ENCODE measurements around the gene MRPL39. TPM values are rescaled to one million over a fixed set of nuclear protein-coding genes. Genes with fewer than 3 reads are reported as not detected.

Gene MRPL39
- polyA plus RNA-seq, 1 of the 3 experiments (the other 2 are of a cell fraction): 26.9 TPM

DNA sequence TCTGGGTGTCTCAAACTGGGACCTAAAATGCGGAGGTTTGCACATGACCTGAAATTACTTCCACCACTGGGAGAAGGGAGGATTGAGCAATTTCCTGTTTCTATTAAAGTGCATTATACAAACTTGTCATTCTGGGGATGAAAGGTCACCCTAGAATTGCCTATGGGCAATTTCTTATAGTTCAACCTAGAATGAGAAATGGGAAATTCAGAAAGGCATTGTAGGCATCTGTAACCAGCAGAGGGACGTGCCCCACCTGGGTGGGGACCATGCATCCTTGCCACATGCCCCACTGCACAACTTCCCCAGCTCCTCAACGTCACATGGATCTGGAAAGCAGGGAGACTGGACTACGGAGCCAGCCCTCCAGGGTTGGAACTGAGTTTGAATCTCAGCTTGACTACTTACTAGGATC lies 47.0 kb downstream of the MRPL39 start:
- H3K4me2 ChIP-seq: no peak overlapping the region
- H3K36me3 ChIP-seq (replicated peaks in 1 of 2; ENCODE audit: control insufficient read depth in 1 of 2, insufficient read depth in 2 of 2, low read length in 1 of 2): peaks cover 3 to 11% of the 10 kb centered on the region in 2 experiments
- no peak overlapping the region for H3K4me3 ChIP-seq (ENCODE audit: low read depth in 2 of 2, low read length in 1 of 2)
- no peaks in the 10 kb centered on the region for H3K9me2 ChIP-seq
- no peaks in the 10 kb centered on the region for H3K4me1 ChIP-seq (ENCODE audit: control insufficient read depth in 1 of 2, insufficient read depth in 2 of 2, low read depth in 1 of 2, low read length in 1 of 2)
- H3K27ac ChIP-seq (ENCODE audit: low read depth in 2 of 2, low read length in 1 of 2): no peak overlapping the region
- H3K9ac ChIP-seq: no peak overlapping the region
- POLR2A ChIA-PET: no interaction called here
- H3F3A ChIP-seq (replicated peaks; ENCODE audit: insufficient read depth): no peaks in the 10 kb centered on the region
- H2AFZ ChIP-seq (ENCODE audit: low read depth): no peak overlapping the region
- no peaks in the 10 kb centered on the region for H4K20me1 ChIP-seq (ENCODE audit: insufficient read depth)
- H3K79me2 ChIP-seq (ENCODE audit: insufficient read depth): no peaks in the 10 kb centered on the region
- CTCF ChIA-PET: no interaction called here
- DNase-seq: no peak
- H3K9me3 ChIP-seq: no peaks in the 10 kb centered on the region
- H3K27me3 ChIP-seq (ENCODE audit: insufficient read depth): no peaks in the 10 kb centered on the region
- 88% methylated on average over 4 of the region's 4 CpGs for WGBS (ENCODE audit: low lambda C conversion rate)
- TF ChIP-seq NFIC (IDR thresholded peaks at IDR 0.05; ENCODE audit: borderline replicate concordance): no peak
- TF ChIP-seq, protein P1, sequence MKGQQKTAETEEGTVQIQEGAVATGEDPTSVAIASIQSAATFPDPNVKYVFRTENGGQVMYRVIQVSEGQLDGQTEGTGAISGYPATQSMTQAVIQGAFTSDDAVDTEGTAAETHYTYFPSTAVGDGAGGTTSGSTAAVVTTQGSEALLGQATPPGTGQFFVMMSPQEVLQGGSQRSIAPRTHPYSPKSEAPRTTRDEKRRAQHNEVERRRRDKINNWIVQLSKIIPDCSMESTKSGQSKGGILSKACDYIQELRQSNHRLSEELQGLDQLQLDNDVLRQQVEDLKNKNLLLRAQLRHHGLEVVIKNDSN (IDR thresholded peaks at IDR 0.05; ENCODE audit: borderline replicate concordance, low read depth): no peak
- no peak for TF ChIP-seq EZH2phosphoT487 (IDR thresholded peaks at IDR 0.05; ENCODE audit: borderline replicate concordance, low read depth)
- no peak for TF ChIP-seq RCOR1 (IDR thresholded peaks at IDR 0.05; ENCODE audit: low read length)
- no peak for TF ChIP-seq TEAD4 (IDR thresholded peaks at IDR 0.05; ENCODE audit: borderline replicate concordance, insufficient read depth)
- TF ChIP-seq, protein P2, sequence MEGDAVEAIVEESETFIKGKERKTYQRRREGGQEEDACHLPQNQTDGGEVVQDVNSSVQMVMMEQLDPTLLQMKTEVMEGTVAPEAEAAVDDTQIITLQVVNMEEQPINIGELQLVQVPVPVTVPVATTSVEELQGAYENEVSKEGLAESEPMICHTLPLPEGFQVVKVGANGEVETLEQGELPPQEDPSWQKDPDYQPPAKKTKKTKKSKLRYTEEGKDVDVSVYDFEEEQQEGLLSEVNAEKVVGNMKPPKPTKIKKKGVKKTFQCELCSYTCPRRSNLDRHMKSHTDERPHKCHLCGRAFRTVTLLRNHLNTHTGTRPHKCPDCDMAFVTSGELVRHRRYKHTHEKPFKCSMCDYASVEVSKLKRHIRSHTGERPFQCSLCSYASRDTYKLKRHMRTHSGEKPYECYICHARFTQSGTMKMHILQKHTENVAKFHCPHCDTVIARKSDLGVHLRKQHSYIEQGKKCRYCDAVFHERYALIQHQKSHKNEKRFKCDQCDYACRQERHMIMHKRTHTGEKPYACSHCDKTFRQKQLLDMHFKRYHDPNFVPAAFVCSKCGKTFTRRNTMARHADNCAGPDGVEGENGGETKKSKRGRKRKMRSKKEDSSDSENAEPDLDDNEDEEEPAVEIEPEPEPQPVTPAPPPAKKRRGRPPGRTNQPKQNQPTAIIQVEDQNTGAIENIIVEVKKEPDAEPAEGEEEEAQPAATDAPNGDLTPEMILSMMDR (IDR thresholded peaks at IDR 0.05): no peak
- TF ChIP-seq, protein P3, sequence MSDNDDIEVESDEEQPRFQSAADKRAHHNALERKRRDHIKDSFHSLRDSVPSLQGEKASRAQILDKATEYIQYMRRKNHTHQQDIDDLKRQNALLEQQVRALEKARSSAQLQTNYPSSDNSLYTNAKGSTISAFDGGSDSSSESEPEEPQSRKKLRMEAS (IDR thresholded peaks at IDR 0.05; ENCODE audit: low read depth): no peak
- TF ChIP-seq RAD21 (IDR thresholded peaks at IDR 0.05; ENCODE audit: low read length): no peak
- no peak for TF ChIP-seq GABPA (IDR thresholded peaks at IDR 0.05; ENCODE audit: low read depth)
- TF ChIP-seq, protein P4, sequence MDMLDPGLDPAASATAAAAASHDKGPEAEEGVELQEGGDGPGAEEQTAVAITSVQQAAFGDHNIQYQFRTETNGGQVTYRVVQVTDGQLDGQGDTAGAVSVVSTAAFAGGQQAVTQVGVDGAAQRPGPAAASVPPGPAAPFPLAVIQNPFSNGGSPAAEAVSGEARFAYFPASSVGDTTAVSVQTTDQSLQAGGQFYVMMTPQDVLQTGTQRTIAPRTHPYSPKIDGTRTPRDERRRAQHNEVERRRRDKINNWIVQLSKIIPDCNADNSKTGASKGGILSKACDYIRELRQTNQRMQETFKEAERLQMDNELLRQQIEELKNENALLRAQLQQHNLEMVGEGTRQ (IDR thresholded peaks at IDR 0.05; ENCODE audit: borderline replicate concordance, low read depth, low read length): no peak
- TF ChIP-seq IRF3 (IDR thresholded peaks at IDR 0.05; ENCODE audit: low read depth, low read length): no peak
- TF ChIP-seq, protein P5, sequence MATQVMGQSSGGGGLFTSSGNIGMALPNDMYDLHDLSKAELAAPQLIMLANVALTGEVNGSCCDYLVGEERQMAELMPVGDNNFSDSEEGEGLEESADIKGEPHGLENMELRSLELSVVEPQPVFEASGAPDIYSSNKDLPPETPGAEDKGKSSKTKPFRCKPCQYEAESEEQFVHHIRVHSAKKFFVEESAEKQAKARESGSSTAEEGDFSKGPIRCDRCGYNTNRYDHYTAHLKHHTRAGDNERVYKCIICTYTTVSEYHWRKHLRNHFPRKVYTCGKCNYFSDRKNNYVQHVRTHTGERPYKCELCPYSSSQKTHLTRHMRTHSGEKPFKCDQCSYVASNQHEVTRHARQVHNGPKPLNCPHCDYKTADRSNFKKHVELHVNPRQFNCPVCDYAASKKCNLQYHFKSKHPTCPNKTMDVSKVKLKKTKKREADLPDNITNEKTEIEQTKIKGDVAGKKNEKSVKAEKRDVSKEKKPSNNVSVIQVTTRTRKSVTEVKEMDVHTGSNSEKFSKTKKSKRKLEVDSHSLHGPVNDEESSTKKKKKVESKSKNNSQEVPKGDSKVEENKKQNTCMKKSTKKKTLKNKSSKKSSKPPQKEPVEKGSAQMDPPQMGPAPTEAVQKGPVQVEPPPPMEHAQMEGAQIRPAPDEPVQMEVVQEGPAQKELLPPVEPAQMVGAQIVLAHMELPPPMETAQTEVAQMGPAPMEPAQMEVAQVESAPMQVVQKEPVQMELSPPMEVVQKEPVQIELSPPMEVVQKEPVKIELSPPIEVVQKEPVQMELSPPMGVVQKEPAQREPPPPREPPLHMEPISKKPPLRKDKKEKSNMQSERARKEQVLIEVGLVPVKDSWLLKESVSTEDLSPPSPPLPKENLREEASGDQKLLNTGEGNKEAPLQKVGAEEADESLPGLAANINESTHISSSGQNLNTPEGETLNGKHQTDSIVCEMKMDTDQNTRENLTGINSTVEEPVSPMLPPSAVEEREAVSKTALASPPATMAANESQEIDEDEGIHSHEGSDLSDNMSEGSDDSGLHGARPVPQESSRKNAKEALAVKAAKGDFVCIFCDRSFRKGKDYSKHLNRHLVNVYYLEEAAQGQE (IDR thresholded peaks at IDR 0.05; ENCODE audit: low read depth, low read length): no peak
- no peak for TF ChIP-seq FOXM1 (IDR thresholded peaks at IDR 0.05; ENCODE audit: low read depth)
- TF ChIP-seq YY1 (IDR thresholded peaks at IDR 0.05; ENCODE audit: low read depth): no peak
- TF ChIP-seq, protein P6, sequence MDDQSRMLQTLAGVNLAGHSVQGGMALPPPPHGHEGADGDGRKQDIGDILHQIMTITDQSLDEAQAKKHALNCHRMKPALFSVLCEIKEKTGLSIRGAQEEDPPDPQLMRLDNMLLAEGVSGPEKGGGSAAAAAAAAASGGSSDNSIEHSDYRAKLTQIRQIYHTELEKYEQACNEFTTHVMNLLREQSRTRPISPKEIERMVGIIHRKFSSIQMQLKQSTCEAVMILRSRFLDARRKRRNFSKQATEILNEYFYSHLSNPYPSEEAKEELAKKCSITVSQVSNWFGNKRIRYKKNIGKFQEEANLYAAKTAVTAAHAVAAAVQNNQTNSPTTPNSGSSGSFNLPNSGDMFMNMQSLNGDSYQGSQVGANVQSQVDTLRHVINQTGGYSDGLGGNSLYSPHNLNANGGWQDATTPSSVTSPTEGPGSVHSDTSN (IDR thresholded peaks at IDR 0.05): no peak
- TF ChIP-seq SMC3 (IDR thresholded peaks at IDR 0.05; ENCODE audit: low read depth, low read length): no peak
- TF ChIP-seq POLR2AphosphoS5 (IDR thresholded peaks at IDR 0.05; ENCODE audit: low read depth, low read length): no peak
